NCI-H1092 (cell line): ENCODE results near the gene PRMT9.
A peak's percentile ranks its signal among the peaks of the same experiment; 100 is the strongest.

Experiments used
- DNase-seq: peaks from one replicate; lab custom pipeline; 2025; lab: John Stamatoyannopoulos, UW

Gene PRMT9

GRCh38 chr4:147683717-147684700, at the start of gene PRMT9:
PRMT9 (minus strand) TSS chr4:147684163; CDS start chr4:147683987, 176 bp downstream.
- DNase-seq: peak; percentile 77

DNA sequence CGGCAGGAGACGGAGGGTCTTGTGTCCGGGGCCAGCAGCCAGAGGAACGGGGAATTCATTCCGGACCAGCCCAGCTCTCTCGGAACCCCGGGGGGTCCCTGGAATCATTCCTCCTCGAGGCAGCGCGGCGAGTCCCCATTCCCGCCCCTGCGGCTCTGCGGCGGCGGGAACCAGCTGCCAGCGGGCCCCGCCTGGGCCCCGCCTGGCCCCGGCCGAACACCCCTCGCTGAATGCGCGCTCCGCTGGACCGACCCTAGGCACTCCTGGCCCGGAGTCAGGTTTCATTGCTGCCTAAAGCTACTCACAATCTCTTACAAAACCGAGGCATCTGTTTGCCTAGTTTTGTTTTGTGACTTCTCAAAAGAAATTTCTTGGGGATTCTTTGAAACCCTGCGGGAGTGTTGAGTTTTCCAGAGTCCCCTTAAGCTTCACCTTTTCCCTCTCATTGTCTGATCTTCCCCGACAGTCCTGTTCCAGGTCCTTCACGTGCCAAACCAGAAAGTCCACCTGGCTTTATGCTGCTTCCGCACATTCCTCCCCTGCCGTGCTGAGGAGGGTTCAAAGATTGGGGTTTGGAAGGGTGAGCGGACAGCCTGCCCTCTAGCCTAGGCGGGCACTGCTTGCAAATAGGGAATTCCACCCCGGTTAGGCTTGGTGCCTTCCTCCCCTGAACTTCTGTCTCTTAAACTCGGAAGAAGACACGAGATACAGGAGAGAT, 48.7 kb upstream of the PRMT9 start:
- DNase-seq: peak; percentile 5

DNA sequence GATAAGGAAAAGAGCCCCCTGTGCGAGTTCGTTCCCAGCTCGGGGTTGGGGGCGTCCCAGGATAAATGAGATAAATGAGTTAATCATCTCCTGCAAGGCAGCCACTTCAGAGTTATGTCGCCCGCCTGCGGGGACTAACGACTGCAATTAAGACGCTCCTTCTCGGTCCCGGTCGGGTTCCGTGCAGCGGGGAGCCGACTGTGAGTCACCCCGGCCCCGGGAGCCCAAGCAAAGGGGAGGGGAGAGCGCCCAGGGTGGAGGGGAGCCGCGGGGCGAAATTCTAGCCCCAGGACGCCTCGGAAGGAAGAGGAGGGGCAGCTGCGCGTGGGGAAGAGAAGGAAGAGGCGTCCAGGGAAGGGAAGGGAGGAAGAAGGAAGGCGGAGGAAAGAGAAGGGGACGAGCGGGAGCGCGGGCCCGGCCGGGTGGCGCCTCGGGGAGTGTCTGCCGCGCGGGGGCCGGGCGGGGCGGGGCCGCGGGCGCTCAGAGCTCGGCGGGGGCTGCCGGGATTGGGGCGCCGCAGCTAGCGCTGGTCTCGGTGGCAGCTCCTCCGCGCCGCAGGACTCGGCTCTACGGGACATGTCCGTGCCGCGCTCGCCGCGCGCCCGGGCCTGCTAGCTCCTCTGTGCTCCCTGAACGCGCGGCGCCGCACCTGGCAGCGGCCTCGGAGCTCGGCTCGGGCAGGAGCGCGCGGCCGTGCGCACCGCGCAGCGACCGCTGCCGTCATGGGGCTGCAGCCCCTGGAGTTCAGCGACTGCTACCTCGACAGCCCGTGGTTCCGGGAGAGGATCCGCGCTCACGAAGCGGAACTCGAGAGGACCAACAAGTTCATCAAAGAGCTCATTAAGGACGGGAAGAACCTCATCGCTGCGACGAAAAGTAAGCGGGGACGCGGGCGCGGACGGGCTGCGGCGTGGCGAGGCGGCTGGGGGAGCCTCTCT, 47.9 kb upstream of the PRMT9 start, which contains the start of gene ARHGAP10:
Gene ARHGAP10, plus strand, starts transcription at position 509 of the 938 bp plus-strand sequence. Its CDS starts 214 bp downstream, at position 723.
- peak; percentile 9 for DNase-seq

- DNase-seq: no peak
Measured at GRCh38 chr4:147730333-147730732, 46.4 kb upstream of the PRMT9 start.

DNA sequence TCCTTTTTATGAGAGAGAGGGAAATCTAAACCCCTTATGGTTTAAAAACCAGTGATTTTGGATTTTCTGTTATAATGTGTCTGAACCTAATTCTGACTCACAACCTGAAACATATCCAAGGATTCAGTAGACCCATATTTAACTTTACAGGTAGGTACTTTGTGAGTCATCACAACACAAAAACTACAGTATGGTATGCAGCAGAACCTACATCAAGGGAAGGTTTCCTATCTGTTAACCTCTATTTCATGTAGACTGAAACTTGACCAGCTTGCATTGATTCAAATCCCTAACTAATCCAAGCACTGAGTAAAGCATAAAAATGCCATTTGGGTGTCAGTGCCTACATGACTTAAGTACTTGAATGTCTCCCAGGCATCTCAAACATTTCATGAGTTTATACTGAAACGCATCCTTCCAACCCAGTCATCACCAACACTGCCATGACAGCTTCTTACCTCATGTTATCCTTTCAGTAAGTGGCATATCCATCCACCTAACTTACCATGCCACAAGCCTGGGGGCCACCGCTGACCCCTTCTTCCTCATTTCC, 43.6 kb upstream of the PRMT9 start:
- no peak for DNase-seq

DNA sequence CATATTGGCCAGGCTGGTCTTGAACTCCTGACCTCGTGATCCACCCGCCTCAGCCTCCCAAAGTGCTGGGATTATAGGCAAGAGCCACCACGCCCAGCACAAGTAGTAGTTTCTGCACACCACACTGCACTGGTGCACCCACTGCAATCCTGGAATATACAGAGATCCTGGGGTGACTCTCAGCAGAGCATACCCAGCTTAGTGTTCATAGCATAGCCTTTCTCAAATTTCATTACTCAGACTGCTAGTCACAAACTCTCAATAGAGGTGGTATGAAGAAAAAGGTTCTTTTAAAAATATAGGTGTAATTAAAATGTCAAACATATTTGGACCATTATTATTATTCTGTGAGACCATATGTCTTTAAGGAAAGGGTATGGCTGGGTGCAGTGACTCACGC, 41.7 kb upstream of the PRMT9 start:
- no peak for DNase-seq

DNA sequence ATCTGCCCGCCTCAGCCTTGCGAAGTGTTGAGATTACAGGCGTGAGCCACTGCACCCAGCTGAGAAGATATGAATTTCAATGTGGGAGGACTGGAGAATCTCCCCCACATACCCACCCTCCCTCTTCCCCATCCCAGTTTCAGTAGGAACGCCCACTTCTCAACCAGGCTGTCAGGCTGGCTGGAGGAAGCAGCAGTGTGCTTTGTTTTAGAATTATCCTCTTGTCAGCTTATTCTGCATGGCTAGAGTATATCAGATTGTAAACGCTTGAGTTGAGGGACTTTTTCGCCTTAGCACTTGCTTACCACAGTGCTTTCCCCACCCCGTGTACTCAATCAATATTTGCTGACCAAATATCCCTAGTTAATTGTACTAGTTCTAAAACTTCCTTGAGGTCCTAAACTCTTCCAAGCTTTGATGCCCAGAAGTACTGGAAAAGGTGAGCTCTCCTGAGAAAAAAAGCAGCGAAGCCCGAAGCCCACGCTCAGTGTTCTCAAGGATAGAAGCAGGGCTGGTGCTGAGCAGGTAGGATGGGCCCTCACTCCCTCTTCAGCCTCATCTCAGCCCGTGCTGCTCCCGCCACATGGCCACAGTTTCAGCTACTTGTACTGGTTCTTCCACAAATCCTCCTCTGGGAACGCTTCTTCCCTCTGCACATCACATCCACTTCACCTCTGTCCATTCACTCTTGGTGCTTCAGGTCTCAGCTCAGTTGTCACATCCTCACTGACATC, 40.7 kb upstream of the PRMT9 start:
- no peak for DNase-seq

- no peak for DNase-seq
Measured at GRCh38 chr4:147723326-147723725, 39.4 kb upstream of the PRMT9 start.

- DNase-seq: no peak
Measured at GRCh38 chr4:147717878-147718277, 33.9 kb upstream of the PRMT9 start.

DNA sequence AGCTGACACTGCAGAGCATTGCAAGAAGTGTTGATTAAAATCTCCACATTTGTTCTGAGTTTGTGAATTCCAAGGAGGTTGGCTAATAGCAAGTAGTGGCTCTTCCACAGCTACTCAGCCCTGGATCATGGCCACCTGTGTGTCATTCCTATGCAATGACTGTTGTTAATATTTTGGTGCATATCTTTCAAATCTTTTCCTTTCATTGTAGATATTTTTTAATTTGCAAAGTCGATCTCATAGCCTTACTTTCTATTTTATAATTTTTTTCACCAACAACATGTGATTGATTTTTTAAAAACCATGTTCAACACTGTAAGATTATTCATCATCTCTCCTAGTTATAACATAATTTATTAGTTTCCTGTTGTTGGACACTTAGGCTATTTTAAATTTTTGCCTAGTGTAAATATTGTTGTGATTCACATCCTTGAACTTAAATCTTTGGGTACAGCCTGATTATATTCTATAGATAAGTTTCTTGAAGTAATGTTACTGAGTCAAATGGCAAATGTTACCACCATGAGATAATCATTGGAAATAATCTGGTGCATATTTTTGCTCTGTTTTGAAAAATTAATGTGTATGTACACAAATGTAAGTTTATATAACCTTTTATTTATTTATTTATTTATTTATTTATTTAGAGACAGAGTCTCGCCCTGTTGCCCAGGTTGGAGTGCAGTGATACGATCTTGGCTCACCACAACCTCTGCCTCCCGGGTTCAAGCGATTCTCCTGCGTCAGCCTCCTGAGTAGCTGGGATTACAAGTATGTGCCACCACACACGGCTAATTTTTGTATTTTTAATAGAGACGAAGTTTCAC, 30.8 kb upstream of the PRMT9 start:
- no peak for DNase-seq

DNA sequence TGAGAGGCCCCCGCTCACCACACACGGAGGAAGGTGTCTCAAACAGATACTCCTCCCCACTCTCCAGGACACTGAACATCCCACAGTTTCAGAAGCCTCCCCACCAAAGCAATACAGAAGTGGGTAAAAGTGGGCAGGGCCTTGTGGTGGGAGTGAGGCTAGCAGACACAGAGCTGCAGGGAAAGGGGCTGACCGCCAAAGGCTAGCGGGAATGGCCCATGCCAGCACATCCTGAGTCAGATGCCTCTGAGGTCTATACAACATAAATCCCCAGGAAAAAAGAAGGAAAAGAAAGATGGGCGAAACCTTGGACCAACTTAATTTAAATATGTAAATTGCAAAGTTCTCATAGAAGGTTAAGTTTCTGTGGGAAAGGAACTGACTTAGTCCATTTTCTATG, 26.0 kb upstream of the PRMT9 start:
- DNase-seq: no peak

GRCh38 chr4:147707892-147708672, 24.1 kb upstream of the PRMT9 start:
- DNase-seq: no peak

- no peak for DNase-seq
Measured at GRCh38 chr4:147704846-147705245, 20.9 kb upstream of the PRMT9 start.

DNA sequence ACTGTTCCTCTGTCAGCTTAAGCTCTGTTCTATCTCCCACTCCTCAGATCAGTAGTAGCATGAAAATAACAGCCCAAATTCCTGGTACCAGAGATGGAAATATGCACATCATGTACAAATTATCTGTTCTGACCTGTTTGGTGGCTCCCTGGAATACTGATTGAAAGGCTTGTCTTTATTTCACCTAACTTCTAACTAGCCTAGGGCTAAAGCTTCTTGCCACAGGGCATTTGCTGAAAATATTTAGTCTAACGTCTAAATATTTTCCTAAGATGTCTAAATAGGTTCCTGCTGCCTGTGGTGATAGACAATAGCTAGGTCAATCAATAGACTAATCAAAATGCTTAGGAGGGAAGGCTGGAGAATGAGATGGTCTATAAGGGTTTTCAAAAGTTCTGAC, 12.9 kb upstream of the PRMT9 start:
- DNase-seq: no peak

- DNase-seq: no peak
Measured at GRCh38 chr4:147693218-147693617, 9.3 kb upstream of the PRMT9 start.

GRCh38 chr4:147691820-147692219, 7.9 kb upstream of the PRMT9 start:
- DNase-seq: no peak

DNA sequence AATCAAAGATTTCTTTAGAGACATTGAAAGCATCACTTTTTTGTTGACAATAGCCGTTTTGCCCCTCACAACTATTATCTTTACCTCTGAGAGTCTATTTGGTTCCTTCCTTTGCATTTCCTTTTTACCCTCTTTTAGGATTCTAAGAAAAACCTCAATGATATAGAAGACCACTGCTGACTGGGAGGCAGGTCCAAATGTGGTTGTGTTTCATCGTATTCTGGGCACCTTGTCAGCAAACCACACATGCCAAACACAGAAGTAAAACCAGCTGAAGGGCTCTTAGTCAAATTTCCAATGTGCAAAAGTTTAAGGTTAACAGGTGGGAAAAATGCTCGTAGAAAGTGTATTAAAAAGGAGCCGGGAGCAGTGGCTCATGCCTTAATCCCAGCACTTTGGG, 5.1 kb upstream of the PRMT9 start:
- no peak for DNase-seq

- no peak for DNase-seq
Measured at GRCh38 chr4:147683188-147683591, 773 bp downstream of the PRMT9 start.

GRCh38 chr4:147682755-147683154, 1.2 kb downstream of the PRMT9 start:
- no peak for DNase-seq
